OCI-LY7 (cell line): ENCODE results near the gene TMED3. TPM values are rescaled to one million over a fixed set of nuclear protein-coding genes. Genes with fewer than 3 reads are reported as not detected.
"Not testable (repeated sequence)": the region's sequence is repeated elsewhere in the genome, so short reads cannot be mapped to it uniquely, and the experiment has no call there.

Experiments
- BruUV-seq: library from RNA; stranded (reverse); fragments of 400-500 nt; replicated peaks from 2 replicates; lab custom pipeline; 2021; lab: Mats Ljungman, UMichigan
- CTCF ChIA-PET: fragments of 300-600 bp; sonication (Branson Sonifier 250); formaldehyde crosslinking; loops from one replicate; lab custom pipeline; 2022; ENCODE audit warnings: antibody characterized with exemption; ENCODE audit not compliant: unreplicated experiment; lab: Charles Lee
- POLR2A ChIA-PET: fragments of 300-600 bp; sonication (Branson Sonifier 250); formaldehyde crosslinking; loops from one replicate; lab custom pipeline; 2022; ENCODE audit warnings: antibody characterized with exemption; lab: Charles Lee
- DNase-seq: peaks from one replicate; pipeline ENCODE4 v3.0.0-alpha.2; 2015; ENCODE audit warnings: low spot score
- H2AFZ ChIP-seq: fragments of 200-600 bp; sonication (generic), shearing (Covaris generic); 2 replicates; pipeline ENCODE4 v1.6.1; 2014; ENCODE audit warnings: mild to moderate bottlenecking, antibody characterized with exemption, low read length, moderate library complexity
- H3K27ac ChIP-seq: fragments of 200-600 bp; sonication (generic); 2 replicates; pipeline ENCODE4 v1.5.1; 2014; ENCODE audit warnings: mixed run types, low read depth, mild to moderate bottlenecking, moderate library complexity, low read length, inconsistent platforms; ENCODE audit not compliant: poor library complexity, severe bottlenecking
- H3K36me3 ChIP-seq: fragments of 200-600 bp; sonication (generic); 2 replicates; pipeline ENCODE4 v1.6.1; 2014; ENCODE audit warnings: mild to moderate bottlenecking, antibody characterized with exemption, low read length, moderate library complexity, mixed read lengths; ENCODE audit not compliant: insufficient read depth
- H3K4me1 ChIP-seq: fragments of 200-600 bp; sonication (generic); 2 replicates; pipeline ENCODE4 v1.5.1; 2014; ENCODE audit warnings: mild to moderate bottlenecking, low read length; ENCODE audit not compliant: insufficient read depth, poor library complexity, severe bottlenecking
- H3K4me2 ChIP-seq: fragments of 200-600 bp; sonication (generic); 2 replicates; pipeline ENCODE4 v1.6.1; 2014; ENCODE audit warnings: mild to moderate bottlenecking, low read length
- H3K4me3 ChIP-seq: fragments of 200-600 bp; sonication (generic); 2 replicates; pipeline ENCODE4 v1.5.1; 2014; ENCODE audit warnings: mild to moderate bottlenecking, low read depth, low read length; ENCODE audit not compliant: poor library complexity, severe bottlenecking
- H3K79me2 ChIP-seq: fragments of 200-600 bp; sonication (generic); 2 replicates; pipeline ENCODE4 v1.6.1; 2016; ENCODE audit warnings: low read depth, mild to moderate bottlenecking, low read length, moderate library complexity, mixed read lengths; ENCODE audit not compliant: insufficient read depth
- H3K9me2 ChIP-seq: fragments of 200-600 bp; sonication (generic); 2 replicates; pipeline ENCODE4 v1.6.1; 2016; ENCODE audit warnings: mild to moderate bottlenecking, low read length, mixed read lengths; ENCODE audit not compliant: insufficient read depth
- H3K9me3 ChIP-seq: fragments of 200-600 bp; sonication (generic); 2 replicates; pipeline ENCODE4 v1.6.1; 2014; ENCODE audit warnings: mild to moderate bottlenecking, mixed run types, low read length, mixed read lengths
- H4K20me1 ChIP-seq: fragments of 200-600 bp; sonication (generic); 2 replicates; pipeline ENCODE4 v1.6.1; 2014; ENCODE audit warnings: mild to moderate bottlenecking, antibody characterized with exemption, low read length, moderate library complexity, mixed read lengths; ENCODE audit not compliant: insufficient read depth
- CTCF ChIP-seq: fragments of 200-600 bp; sonication (generic); conservative IDR thresholded peaks from 2 replicates; pipeline ENCODE4 v1.5.1; 2014; ENCODE audit warnings: mild to moderate bottlenecking, antibody characterized with exemption, low read length, moderate library complexity, mixed read lengths
- EZH2phosphoT487 ChIP-seq: fragments of 200-600 bp; sonication (generic); IDR thresholded peaks from 2 replicates; pipeline ENCODE4 v1.6.1; 2018; ENCODE audit warnings: low read depth, borderline replicate concordance, mild to moderate bottlenecking, mixed run types, antibody characterized with exemption, low read length, moderate library complexity, mixed read lengths
- intact Hi-C: fragments of 100-400 bp; cut with micrococcal nuclease; formaldehyde crosslinking; loops from one replicate; pipeline ENCODE4 v1.10.0; 2022; ENCODE audit not compliant: unreplicated experiment
- total RNA-seq, 2 experiments: library from RNA; depleted of rRNA in 1 of 2; stranded (reverse); fragments of >200 nt in 1 of 2; shearing (Covaris generic) in 1 of 2; gene quantifications; 2 replicates each; pipeline ENCODE4 v1.2.3, GENCODE V29; 2014 to 2022

TMED3 gene
- total RNA-seq, 2 experiments from 2014 or later: 33.2 to 55.9 TPM

GRCh38 chr15:79314811-79315210, 3.9 kb downstream of the TMED3 start:
- Histone ChIP-seq H3K36me3 (peaks cover 76% of the 10 kb centered on the region), H3K4me3 (no peak overlapping the region), H3K4me2 (no peak overlapping the region), H3K27ac (no peak overlapping the region), H3K9me2 (no peaks in the 10 kb centered on the region), H3K9me3 (no peaks in the 10 kb centered on the region), H3K4me1 (peaks cover 17% of the 10 kb centered on the region), H3K79me2 (peaks cover 19% of the 10 kb centered on the region), H2AFZ (no peak overlapping the region), H4K20me1 (0 out of 2 replicates have a peak, but pooled peaks cover 8% of the 10 kb centered on the region)
- POLR2A ChIA-PET: no interaction called here
- intact Hi-C loops: loop anchor here (5.0 kb wide), 1 partner anchor 1672 kb away; the partner anchor contains the start of gene MESD
- BruUV-seq: no TSS peak
- CTCF ChIA-PET: no interaction called here
- DNase-seq: no peak
- no peak for TF ChIP-seq EZH2phosphoT487

GRCh38 chr15:79315623-79316328, 4.9 kb downstream of the TMED3 start:
- no TSS peak for BruUV-seq
- Histone ChIP-seq H3K36me3 (peaks cover 82% of the 10 kb centered on the region), H4K20me1 (0 out of 2 replicates have a peak, but pooled peaks cover 8% of the 10 kb centered on the region), H3K4me1 (peaks cover 12% of the 10 kb centered on the region), H3K4me3 (no peak overlapping the region), H3K79me2 (peaks cover 19% of the 10 kb centered on the region), H2AFZ (no peak overlapping the region), H3K9me3 (no peaks in the 10 kb centered on the region), H3K4me2 (no peak overlapping the region), H3K9me2 (no peaks in the 10 kb centered on the region), H3K27ac (no peak overlapping the region)
- CTCF ChIA-PET: no interaction called here
- POLR2A ChIA-PET: no interaction called here
- DNase-seq: no peak
- intact Hi-C loops: no loop called here
- TF ChIP-seq CTCF (no peak), EZH2phosphoT487 (no peak)

GRCh38 chr15:79316864-79317263, 6.0 kb downstream of the TMED3 start:
- intact Hi-C loops: no loop called here
- H3K36me3 ChIP-seq: peaks cover 93% of the 10 kb centered on the region

GRCh38 chr15:79319973-79320372, 9.1 kb downstream of the TMED3 start:
- H2AFZ ChIP-seq, H4K20me1 ChIP-seq, H3K4me2 ChIP-seq, POLR2A ChIA-PET, H3K27ac ChIP-seq, H3K9me2 ChIP-seq, CTCF ChIA-PET, BruUV-seq, intact Hi-C loops, H3K9me3 ChIP-seq, DNase-seq, H3K4me3 ChIP-seq, H3K79me2 ChIP-seq, H3K4me1 ChIP-seq: not testable (repeated sequence)
- H3K36me3 ChIP-seq: peaks cover 90% of the 10 kb centered on the region

More at GRCh38 chr15:79316864-79317263, 6.0 kb downstream of the TMED3 start:
- H3K27ac ChIP-seq: no peak overlapping the region
- H3K4me3 ChIP-seq: no peak overlapping the region
- ChIA-PET CTCF (no interaction called here), POLR2A (no interaction called here)
- DNase-seq: no peak
- no peaks in the 10 kb centered on the region for H3K9me3 ChIP-seq
- no peaks in the 10 kb centered on the region for H3K9me2 ChIP-seq
- BruUV-seq: no TSS peak
- peaks cover 11% of the 10 kb centered on the region for H3K4me1 ChIP-seq
- H3K79me2 ChIP-seq: peaks cover 13% of the 10 kb centered on the region
- TF ChIP-seq CTCF: no peak
- TF ChIP-seq EZH2phosphoT487: no peak
- H4K20me1 ChIP-seq: 0 out of 2 replicates have a peak, but pooled peaks cover 8% of the 10 kb centered on the region
- no peak overlapping the region for H2AFZ ChIP-seq
- H3K4me2 ChIP-seq: no peak overlapping the region
